K562 (cell line): ENCODE results near the gene SHISAL2A. TPM values are rescaled to one million over a fixed set of nuclear protein-coding genes. Genes with fewer than 3 reads are reported as not detected.

ENCODE experiments used
- ATAC-seq: fragments of 200-7000 bp; cut with Tn5 transposase; 3 replicates; pipeline ENCODE4 v1.9.1; 2020; ENCODE audit warnings: moderate library complexity
- BruUV-seq: library from RNA; stranded (reverse); fragments of 400-500 nt; replicated peaks from 2 replicates; lab custom pipeline; 2021; lab: Mats Ljungman, UMichigan
- CTCF ChIA-PET: fragments of 300-600 bp; formaldehyde crosslinking; extraction: SDS; loops from one replicate; lab custom pipeline; 2021; ENCODE audit warnings: low intra/inter-chr PET ratio; lab: Yijun Ruan, JAX
- POLR2A ChIA-PET: fragments of 300-600, 350-650 bp; sonication (Branson Sonifier 250); formaldehyde crosslinking; extraction: SDS; loops from one replicate; lab custom pipeline; 2021; ENCODE audit warnings: antibody characterized with exemption, inconsistent platforms; lab: Yijun Ruan, JAX
- DNase-seq, 4 experiments: peaks; one replicate each; pipeline versions ENCODE4 v3.0.0 to v3.0.0-alpha.2; 2011 to 2018; ENCODE audit warnings: low spot score in 3 of 4, mixed read lengths in 3 of 4; ENCODE audit errors: extremely low read depth in 1 of 4
- FAIRE-seq: peaks from 2 replicates; lab custom pipeline; 2011; peaks lifted over from hg19 to GRCh38; lab: Jason Lieb, UNC
- H2AFZ ChIP-seq: 2 replicates; pipeline ENCODE4 v1.6.0; 2011; ENCODE audit warnings: low read depth, low read length, control low read depth, inconsistent platforms
- H3K27ac ChIP-seq: fragments of 200-600 bp; 3 replicates; pipeline ENCODE4 v1.8.0; 2011; ENCODE audit warnings: low read depth, mild to moderate bottlenecking, control low read depth, inconsistent platforms, low read length, moderate library complexity, mixed read lengths; ENCODE audit errors: extremely low read depth
- H3K27me3 ChIP-seq, 2 experiments: fragments of 300-600 bp in 1 of 2; 2 replicates in 1 of 2; 3 replicates in 1 of 2; pipeline versions ENCODE4 v1.6.0 to v1.8.0; 2011; ENCODE audit warnings: inconsistent platforms in 2 of 2, low read length in 2 of 2, mild to moderate bottlenecking in 1 of 2, mixed read lengths in 1 of 2, moderate library complexity in 1 of 2; ENCODE audit not compliant: control insufficient read depth in 2 of 2, insufficient read depth in 2 of 2
- H3K36me3 ChIP-seq: fragments of 300-600 bp; 3 replicates; pipeline ENCODE4 v1.8.0; 2011; ENCODE audit warnings: mild to moderate bottlenecking, low read length, inconsistent platforms; ENCODE audit not compliant: control insufficient read depth, insufficient read depth
- H3K4me1 ChIP-seq, 2 experiments: fragments of 200-600 bp in 1 of 2; replicated peaks in 1 of 2; 2 replicates in 1 of 2; 3 replicates in 1 of 2; pipeline versions ENCODE4 v1.5.1 to v1.8.0; 2011; ENCODE audit warnings: inconsistent platforms in 2 of 2, low read length in 2 of 2, mild to moderate bottlenecking in 1 of 2, mixed read lengths in 1 of 2, moderate library complexity in 1 of 2; ENCODE audit not compliant: control insufficient read depth in 2 of 2, insufficient read depth in 2 of 2
- H3K4me2 ChIP-seq: 2 replicates; pipeline ENCODE4 v1.6.1; 2011; ENCODE audit warnings: low read length, control low read depth, inconsistent platforms, mixed read lengths; ENCODE audit not compliant: insufficient read depth
- H3K4me3 ChIP-seq: fragments of 200-600 bp; sonication (generic), shearing (Covaris generic); 2 replicates; pipeline ENCODE4 v1.5.1; 2016; ENCODE audit warnings: control low read depth, inconsistent platforms
- H3K79me2 ChIP-seq: fragments of 200-600 bp; 3 replicates; pipeline ENCODE4 v1.8.0; 2011; ENCODE audit warnings: low read length, inconsistent platforms; ENCODE audit not compliant: control insufficient read depth, insufficient read depth
- H3K9ac ChIP-seq, 2 experiments: 2 replicates each; pipeline versions ENCODE4 v1.6.0 to v1.6.1; 2011; ENCODE audit warnings: low read depth in 2 of 2, low read length in 2 of 2, control low read depth in 1 of 2, inconsistent platforms in 1 of 2, mild to moderate bottlenecking in 1 of 2, mixed read lengths in 1 of 2; ENCODE audit not compliant: insufficient read depth in 1 of 2
- H3K9me1 ChIP-seq: one replicate; pipeline ENCODE4 v1.6.0; 2011; ENCODE audit warnings: inconsistent platforms, mild to moderate bottlenecking, low read length, moderate library complexity; ENCODE audit not compliant: control insufficient read depth, insufficient read depth
- H3K9me3 ChIP-seq: replicated peaks from 2 replicates; pipeline ENCODE4 v1.5.1; 2011; ENCODE audit warnings: low read depth, low read length, inconsistent platforms; ENCODE audit not compliant: control insufficient read depth, insufficient read depth
- H4K20me1 ChIP-seq: replicated peaks from 2 replicates; pipeline ENCODE4 v1.6.1; 2011; ENCODE audit warnings: low read length, inconsistent platforms, mixed read lengths; ENCODE audit not compliant: control insufficient read depth, insufficient read depth
- BHLHE40 ChIP-seq: IDR thresholded peaks from 2 replicates; pipeline ENCODE4 v1.6.1; 2011; ENCODE audit warnings: low read length, improper control_type of control experiment
- CGGBP1 ChIP-seq: fragments of 250-450 bp; sonication (Bioruptor Pico); IDR thresholded peaks from 2 replicates; pipeline ENCODE4 v1.9.0; 2021; ENCODE audit warnings: mild to moderate bottlenecking
- CHD2 ChIP-seq: IDR thresholded peaks from 2 replicates; pipeline ENCODE4 v1.6.1; 2011; ENCODE audit warnings: low read depth, low read length
- FOXJ2 ChIP-seq: fragments of 200-800 bp; sonication (Bioruptor generic); IDR thresholded peaks from 2 replicates; pipeline ENCODE4 v1.6.1; 2016; ENCODE audit warnings: missing genetic modification characterization, missing compliant biosample characterization
- HDGF ChIP-seq: fragments of 450-650 bp; IDR thresholded peaks from 2 replicates; pipeline ENCODE4 v1.6.1; 2016
- HSF4 ChIP-seq: fragments of 250-450 bp; sonication (Bioruptor Pico); IDR thresholded peaks from 2 replicates; pipeline ENCODE4 v2.1.2; 2022; ENCODE audit warnings: mild to moderate bottlenecking, moderate library complexity, borderline replicate concordance
- KLF10 ChIP-seq: fragments of 250-450 bp; sonication (Bioruptor Pico); IDR thresholded peaks from 2 replicates; pipeline ENCODE4 v1.6.1; 2021; ENCODE audit warnings: matching md5 sums
- MTA2 ChIP-seq: fragments of 450-650 bp; IDR thresholded peaks from 2 replicates; pipeline ENCODE4 v1.6.1; 2016; ENCODE audit warnings: low read depth
- NR2F6 ChIP-seq: fragments of 450-650 bp; formaldehyde crosslinking; IDR thresholded peaks from 2 replicates; pipeline ENCODE4 v1.4.0; 2020; ENCODE audit warnings: mild to moderate bottlenecking
- PYGO2 ChIP-seq: fragments of 450-650 bp; IDR thresholded peaks from 2 replicates; pipeline ENCODE4 v1.6.1; 2016; ENCODE audit warnings: mild to moderate bottlenecking, missing genetic modification characterization, moderate library complexity, missing compliant biosample characterization
- SLC30A9 ChIP-seq: fragments of 250-450 bp; sonication (Bioruptor Pico); IDR thresholded peaks from 2 replicates; pipeline ENCODE4 v1.8.0; 2022; ENCODE audit warnings: mild to moderate bottlenecking, moderate library complexity
- ZBTB34 ChIP-seq: fragments of 250-450 bp; sonication (Bioruptor Pico); IDR thresholded peaks from 2 replicates; pipeline ENCODE4 v1.8.0; 2021; ENCODE audit warnings: mild to moderate bottlenecking, moderate library complexity
- ZNF239 ChIP-seq: fragments of 250-450 bp; sonication (Bioruptor Pico); IDR thresholded peaks from 2 replicates; pipeline ENCODE4 v1.4.0; 2020; ENCODE audit warnings: mild to moderate bottlenecking
- WGBS: fragments of 100-300 bp; shearing (Covaris generic); methylation state at CpG from one replicate; pipeline ENCODE4 v1.1.6; 2016; ENCODE audit warnings: low coverage, mixed read lengths; ENCODE audit not compliant: insufficient coverage; ENCODE audit errors: missing lambda C conversion rate; 5-methylcytosine and 5-hydroxymethylcytosine counted together
- in situ Hi-C: fragments of 300-500 bp; cut with MboI; formaldehyde crosslinking; loops from 4 replicates; pipeline ENCODE4 v1.15.0; 2018; ENCODE audit warnings: inconsistent platforms, mixed read lengths
- intact Hi-C: fragments of 100-400 bp; cut with micrococcal nuclease; formaldehyde crosslinking; loops from 2 replicates; pipeline ENCODE4 v1.14.2; 2022
- polyA plus RNA-seq, 8 experiments: library from polyadenylated mRNA; depleted of rRNA in 4 of 8; stranded (reverse) in 5 of 8; unstranded in 3 of 8; fragments of >200 nt; fragmentation: Nextera tagmentation in 2 of 8; fragmentation: Illumina TruSeq in 1 of 8; extraction: Ambion mirVana in 2 of 8; extraction: Trizol in 1 of 8; gene quantifications; 2 replicates each; pipeline versions ENCODE4 v1.2.1 to v1.2.3, GENCODE V29; 2011 to 2014; ENCODE audit warnings: inconsistent platforms in 1 of 8, missing spikeins in 1 of 8
- total RNA-seq, 7 experiments: library from RNA; depleted of rRNA in 6 of 7; stranded (reverse); fragments of >200 nt in 6 of 7; fragmentation: Illumina TruSeq in 2 of 7; extraction: Trizol in 2 of 7; gene quantifications; 2 replicates each; pipeline versions ENCODE4 v1.2.1 to v1.2.3, GENCODE V29; 2011 to 2021; ENCODE audit warnings: low replicate concordance in 1 of 7
- TF ChIP-seq, protein P1 (sequence below): sonication (generic); formaldehyde crosslinking; IDR thresholded peaks from 2 replicates; pipeline ENCODE4 v1.8.1; 2022; ENCODE audit warnings: missing genetic modification reagents

The SHISAL2A gene
- total and polyA plus RNA-seq, 9 of the 15 experiments (the other 6 are each of a cell fraction or from before 2014, with no cell fraction given) = 0.11 TPM; not detected in 8

- TF ChIP-seq MTA2 (no peak), CGGBP1 (CRISPR knock-in tag) (no peak)
These were observed 17.4 kb upstream of the SHISAL2A start (continued) for GRCh38 chr1:52615489-52616042.

- H3K9ac ChIP-seq = no peak overlapping the region
- BruUV-seq = no TSS peak
- 52% methylated on average over 2 of the region's 2 CpGs for WGBS
- DNase-seq = no peak
- no peak for ATAC-seq
- no peaks in the 10 kb centered on the region for H4K20me1 ChIP-seq
- H2AFZ ChIP-seq = no peak overlapping the region
- intact Hi-C loops (no loop called here), in situ Hi-C loops (no loop called here)
- no peak overlapping the region for H3K27ac ChIP-seq
- H3K9me1 ChIP-seq = no peaks in the 10 kb centered on the region
- FAIRE-seq = no peak
- no peaks in the 10 kb centered on the region; a peak in 2 of 5 replicates for H3K4me1 ChIP-seq
- CTCF ChIA-PET = interaction anchor here (0.7 kb wide), 1 partner anchor 168 kb away, joined by 7 read pairs; no protein-coding TSS in a partner anchor
- H3K36me3 ChIP-seq = no peaks in the 10 kb centered on the region
- POLR2A ChIA-PET = interaction anchor here (1.5 kb wide), 1 partner anchor 16 kb away, joined by 5 read pairs; no protein-coding TSS in a partner anchor
- peaks cover 2% of the 10 kb centered on the region; the same call in 1 of the 2 replicates for H3K9me3 ChIP-seq
- H3K79me2 ChIP-seq = no peaks in the 10 kb centered on the region
- no peak overlapping the region for H3K4me3 ChIP-seq
- no peak overlapping the region for H3K4me2 ChIP-seq
- no peaks in the 10 kb centered on the region for H3K27me3 ChIP-seq
- TF ChIP-seq SLC30A9 (CRISPR knock-in tag) (no peak), BHLHE40 (no peak), PYGO2 (tag) (no peak), HDGF (no peak), HSF4 (CRISPR knock-in tag) (no peak), FOXJ2 (tag) (no peak), ZNF239 (CRISPR knock-in tag) (no peak), CHD2 (no peak), ZBTB34 (no peak), KLF10 (CRISPR knock-in tag) (no peak), NR2F6 (CRISPR knock-in tag) (no peak)
- TF ChIP-seq, protein P1, sequence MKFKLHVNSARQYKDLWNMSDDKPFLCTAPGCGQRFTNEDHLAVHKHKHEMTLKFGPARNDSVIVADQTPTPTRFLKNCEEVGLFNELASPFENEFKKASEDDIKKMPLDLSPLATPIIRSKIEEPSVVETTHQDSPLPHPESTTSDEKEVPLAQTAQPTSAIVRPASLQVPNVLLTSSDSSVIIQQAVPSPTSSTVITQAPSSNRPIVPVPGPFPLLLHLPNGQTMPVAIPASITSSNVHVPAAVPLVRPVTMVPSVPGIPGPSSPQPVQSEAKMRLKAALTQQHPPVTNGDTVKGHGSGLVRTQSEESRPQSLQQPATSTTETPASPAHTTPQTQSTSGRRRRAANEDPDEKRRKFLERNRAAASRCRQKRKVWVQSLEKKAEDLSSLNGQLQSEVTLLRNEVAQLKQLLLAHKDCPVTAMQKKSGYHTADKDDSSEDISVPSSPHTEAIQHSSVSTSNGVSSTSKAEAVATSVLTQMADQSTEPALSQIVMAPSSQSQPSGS (CRISPR knock-in tag) = no peak
These were observed 11.0 kb upstream of the SHISAL2A start for GRCh38 chr1:52621950-52622349.
